CD4-positive, alpha-beta T cell treated with Interleukin-15 for 1 hour (primary cell): Measurements from ENCODE around the gene TSPAN2.

ENCODE experiments used
- DNase-seq: peaks from one replicate; pipeline ENCODE4 v3.0.0-alpha.2; 2020

TSPAN2 gene

GRCh38 chr1:115089420-115090185, at the start of gene TSPAN2:
Gene TSPAN2, minus strand, starts transcription at chr1:115089503. Its CDS starts 71 bp downstream, at chr1:115089432.
- DNase-seq: peak; percentile 60

GRCh38 chr1:115138973-115139372, 49.7 kb upstream of the TSPAN2 start:
- peak; percentile 45 for DNase-seq

GRCh38 chr1:115138271-115138670, 49.0 kb upstream of the TSPAN2 start:
- no peak for DNase-seq

GRCh38 chr1:115137191-115137590, 47.9 kb upstream of the TSPAN2 start:
- DNase-seq: no peak

GRCh38 chr1:115136706-115137105, 47.4 kb upstream of the TSPAN2 start:
- no peak for DNase-seq

GRCh38 chr1:115136106-115136505, 46.8 kb upstream of the TSPAN2 start:
- DNase-seq: no peak

GRCh38 chr1:115135681-115136080, 46.4 kb upstream of the TSPAN2 start:
- DNase-seq: no peak

- DNase-seq: no peak
Observed at GRCh38 chr1:115134850-115135480, 45.7 kb upstream of the TSPAN2 start.

- no peak for DNase-seq
Observed at GRCh38 chr1:115134231-115134630, 44.9 kb upstream of the TSPAN2 start.

GRCh38 chr1:115133440-115133839, 44.1 kb upstream of the TSPAN2 start:
- no peak for DNase-seq

- DNase-seq: no peak
Observed at GRCh38 chr1:115130786-115131185, 41.5 kb upstream of the TSPAN2 start.

GRCh38 chr1:115129071-115129640, 39.9 kb upstream of the TSPAN2 start:
- DNase-seq: no peak

- no peak for DNase-seq
Observed at GRCh38 chr1:115127539-115127938, 38.2 kb upstream of the TSPAN2 start.

- DNase-seq: no peak
Observed at GRCh38 chr1:115126516-115126915, 37.2 kb upstream of the TSPAN2 start.

- DNase-seq: no peak
Observed at GRCh38 chr1:115123116-115123515, 33.8 kb upstream of the TSPAN2 start.

- no peak for DNase-seq
Observed at GRCh38 chr1:115121793-115122192, 32.5 kb upstream of the TSPAN2 start.

GRCh38 chr1:115120296-115120695, 31.0 kb upstream of the TSPAN2 start:
- no peak for DNase-seq

- DNase-seq: no peak
Observed at GRCh38 chr1:115118611-115119010, 29.3 kb upstream of the TSPAN2 start.

- DNase-seq: no peak
Observed at GRCh38 chr1:115118086-115118485, 28.8 kb upstream of the TSPAN2 start.

GRCh38 chr1:115117298-115117697, 28.0 kb upstream of the TSPAN2 start:
- DNase-seq: no peak

- no peak for DNase-seq
Observed at GRCh38 chr1:115116512-115116911, 27.2 kb upstream of the TSPAN2 start.

GRCh38 chr1:115115521-115116161, 26.3 kb upstream of the TSPAN2 start:
- no peak for DNase-seq

GRCh38 chr1:115114308-115114707, 25.0 kb upstream of the TSPAN2 start:
- DNase-seq: no peak

GRCh38 chr1:115113766-115114165, 24.5 kb upstream of the TSPAN2 start:
- no peak for DNase-seq
